SK-N-SH (cell line): ENCODE results near the gene RAB6D. TPM values are rescaled to one million over a fixed set of nuclear protein-coding genes. Genes with fewer than 3 reads are reported as not detected.
"Not testable (repeated sequence)": the region's sequence is repeated elsewhere in the genome, so short reads cannot be mapped to it uniquely, and the experiment has no call there.

Source experiments
- CTCF ChIA-PET: fragments of 300-600, 350-600 bp; formaldehyde crosslinking; extraction: SDS; loops from one replicate; lab custom pipeline; 2021; lab: Yijun Ruan, JAX
- POLR2A ChIA-PET: fragments of 350-600 bp; sonication (Branson Sonifier 250); formaldehyde crosslinking; extraction: SDS; loops from one replicate; lab custom pipeline; 2020; ENCODE audit warnings: antibody characterized with exemption, inconsistent platforms; lab: Yijun Ruan, JAX
- DNase-seq: peaks from one replicate; pipeline ENCODE4 v3.0.0; 2012
- H2AFZ ChIP-seq: fragments of 200-600 bp; sonication (generic); 2 replicates; pipeline ENCODE4 v1.8.1; 2016; ENCODE audit warnings: antibody characterized with exemption, mild to moderate bottlenecking, low read depth
- H3F3A ChIP-seq: fragments of 200-600 bp; sonication (generic); replicated peaks from 2 replicates; pipeline ENCODE3; 2016; ENCODE audit warnings: antibody characterized with exemption, mild to moderate bottlenecking; ENCODE audit not compliant: insufficient read depth
- H3K27ac ChIP-seq, 2 experiments: fragments of 200-500 bp in 1 of 2; fragments of 200-600 bp in 1 of 2; sonication (Bioruptor generic) in 1 of 2; sonication (generic), shearing (Covaris generic) in 1 of 2; 2 replicates each; pipeline versions ENCODE4 v1.5.1 to v1.6.1; 2014 to 2016; ENCODE audit warnings: low read depth in 2 of 2, inconsistent platforms in 1 of 2, low read length in 1 of 2, mild to moderate bottlenecking in 1 of 2, mixed read lengths in 1 of 2
- H3K27me3 ChIP-seq: fragments of 200-600 bp; sonication (generic), shearing (Covaris generic); 2 replicates; pipeline ENCODE4 v1.6.1; 2016; ENCODE audit warnings: mixed run types; ENCODE audit not compliant: insufficient read depth
- H3K36me3 ChIP-seq, 2 experiments: fragments of 200-500 bp in 1 of 2; fragments of 200-600 bp in 1 of 2; sonication (Bioruptor generic) in 1 of 2; sonication (generic) in 1 of 2; replicated peaks in 1 of 2; 2 replicates each; pipeline versions ENCODE3 to v1.5.1; 2014 to 2016; ENCODE audit warnings: low read length in 1 of 2, mild to moderate bottlenecking in 1 of 2; ENCODE audit not compliant: insufficient read depth in 2 of 2, control insufficient read depth in 1 of 2
- H3K4me1 ChIP-seq, 2 experiments: fragments of 200-500 bp in 1 of 2; fragments of 200-600 bp in 1 of 2; sonication (Bioruptor generic) in 1 of 2; sonication (generic), shearing (Covaris generic) in 1 of 2; 2 replicates each; pipeline versions ENCODE4 v1.5.1 to v1.6.1; 2014 to 2016; ENCODE audit warnings: low read depth in 1 of 2, low read length in 1 of 2, mixed run types in 1 of 2; ENCODE audit not compliant: insufficient read depth in 2 of 2, control insufficient read depth in 1 of 2
- H3K4me2 ChIP-seq: fragments of 200-600 bp; sonication (generic), shearing (Covaris generic); 2 replicates; pipeline ENCODE4 v1.6.1; 2017; ENCODE audit warnings: mixed run types
- H3K4me3 ChIP-seq, 2 experiments: fragments of 200-500 bp in 1 of 2; fragments of 200-600 bp in 1 of 2; sonication (Bioruptor generic) in 1 of 2; sonication (generic), shearing (Covaris generic) in 1 of 2; 2 replicates each; pipeline versions ENCODE4 v1.5.1 to v1.8.1; 2014 to 2016; ENCODE audit warnings: low read depth in 2 of 2, inconsistent platforms in 1 of 2, low read length in 1 of 2, mild to moderate bottlenecking in 1 of 2, mixed read lengths in 1 of 2, moderate library complexity in 1 of 2
- H3K79me2 ChIP-seq: fragments of 200-600 bp; sonication (generic); 2 replicates; pipeline ENCODE4 v1.8.1; 2017; ENCODE audit warnings: mild to moderate bottlenecking; ENCODE audit not compliant: insufficient read depth
- H3K9ac ChIP-seq: fragments of 200-600 bp; sonication (generic); 2 replicates; pipeline ENCODE4 v1.6.1; 2017; ENCODE audit warnings: mixed run types
- H3K9me2 ChIP-seq: fragments of 200-600 bp; sonication (generic); 2 replicates; pipeline ENCODE4 v1.6.1; 2017; ENCODE audit warnings: mixed run types
- H3K9me3 ChIP-seq: fragments of 200-600 bp; sonication (generic); 2 replicates; pipeline ENCODE4 v1.6.1; 2017; ENCODE audit warnings: mixed run types, mild to moderate bottlenecking, moderate library complexity
- H4K20me1 ChIP-seq: fragments of 200-600 bp; sonication (generic); 2 replicates; pipeline ENCODE4 v1.6.1; 2017; ENCODE audit warnings: mild to moderate bottlenecking, mixed run types; ENCODE audit not compliant: insufficient read depth
- RAD21 ChIP-seq: IDR thresholded peaks from 2 replicates; pipeline ENCODE4 v1.6.1; 2012; ENCODE audit warnings: mild to moderate bottlenecking, low read length
- SMC3 ChIP-seq: IDR thresholded peaks from 2 replicates; pipeline ENCODE4 v1.6.1; 2012; ENCODE audit warnings: low read depth, low read length, improper control_type of control experiment
- WGBS: methylation state at CpG from one replicate; pipeline ENCODE4 v1.1.6; 2017; ENCODE audit warnings: low lambda C conversion rate; 5-methylcytosine and 5-hydroxymethylcytosine counted together
- polyA plus RNA-seq, 3 experiments: library from polyadenylated mRNA; depleted of rRNA; stranded (reverse); fragments of >200 nt; gene quantifications; 2 replicates each; pipeline ENCODE4 v1.2.3, GENCODE V29; 2012
- TF ChIP-seq, protein P1 (sequence below): fragments of 200-600 bp; sonication (generic); IDR thresholded peaks from 2 replicates; pipeline ENCODE4 v1.6.1; 2017; ENCODE audit warnings: antibody characterized with exemption, mild to moderate bottlenecking, moderate library complexity

The RAB6D gene
- polyA plus RNA-seq, 1 of the 3 experiments (the other 2 are of a cell fraction): not detected

DNA sequence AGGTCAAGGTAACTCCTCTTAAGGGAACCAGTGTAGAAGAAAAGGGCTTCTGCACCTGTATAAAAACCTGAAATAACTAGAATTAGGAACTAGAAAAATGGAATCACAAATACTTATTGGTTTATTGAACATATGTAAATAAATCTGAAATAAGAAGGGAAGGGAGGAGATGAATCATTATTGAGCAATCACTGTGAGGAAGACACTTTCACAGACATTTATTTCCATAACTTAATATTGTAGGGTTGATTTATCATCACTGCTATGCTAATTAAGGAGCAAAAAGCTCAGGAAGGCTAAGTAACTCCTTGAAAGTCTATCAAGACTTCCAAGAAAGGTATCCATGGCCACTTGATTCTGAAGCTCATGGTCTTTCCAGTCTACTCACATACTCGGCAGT is 24.7 kb downstream of the RAB6D start:
- H3K27ac ChIP-seq, H3F3A ChIP-seq, H3K9ac ChIP-seq, H2AFZ ChIP-seq, H3K9me3 ChIP-seq, H3K4me3 ChIP-seq, H4K20me1 ChIP-seq, H3K4me1 ChIP-seq, POLR2A ChIA-PET, H3K9me2 ChIP-seq, H3K36me3 ChIP-seq, DNase-seq, H3K27me3 ChIP-seq, H3K4me2 ChIP-seq, H3K79me2 ChIP-seq: not testable (repeated sequence)
- WGBS: 0% methylated on average over 1 of the region's 1 CpG
- CTCF ChIA-PET: interaction anchor here (1.7 kb wide), 1 partner anchor 185 kb away, joined by 5 read pairs; no protein-coding TSS in a partner anchor

GRCh38 chr2:131335319-131335718 is 28.6 kb downstream of the RAB6D start:
- H4K20me1 ChIP-seq, H2AFZ ChIP-seq, H3F3A ChIP-seq, H3K27me3 ChIP-seq, H3K4me3 ChIP-seq, H3K9me3 ChIP-seq, POLR2A ChIA-PET, H3K27ac ChIP-seq, H3K9me2 ChIP-seq, H3K9ac ChIP-seq, H3K4me1 ChIP-seq, H3K36me3 ChIP-seq, H3K79me2 ChIP-seq, H3K4me2 ChIP-seq: not testable (repeated sequence)
- peak; percentile 26 for DNase-seq
- under 1% methylated on average over 6 of the region's 6 CpGs for WGBS
- TF ChIP-seq, protein P1, sequence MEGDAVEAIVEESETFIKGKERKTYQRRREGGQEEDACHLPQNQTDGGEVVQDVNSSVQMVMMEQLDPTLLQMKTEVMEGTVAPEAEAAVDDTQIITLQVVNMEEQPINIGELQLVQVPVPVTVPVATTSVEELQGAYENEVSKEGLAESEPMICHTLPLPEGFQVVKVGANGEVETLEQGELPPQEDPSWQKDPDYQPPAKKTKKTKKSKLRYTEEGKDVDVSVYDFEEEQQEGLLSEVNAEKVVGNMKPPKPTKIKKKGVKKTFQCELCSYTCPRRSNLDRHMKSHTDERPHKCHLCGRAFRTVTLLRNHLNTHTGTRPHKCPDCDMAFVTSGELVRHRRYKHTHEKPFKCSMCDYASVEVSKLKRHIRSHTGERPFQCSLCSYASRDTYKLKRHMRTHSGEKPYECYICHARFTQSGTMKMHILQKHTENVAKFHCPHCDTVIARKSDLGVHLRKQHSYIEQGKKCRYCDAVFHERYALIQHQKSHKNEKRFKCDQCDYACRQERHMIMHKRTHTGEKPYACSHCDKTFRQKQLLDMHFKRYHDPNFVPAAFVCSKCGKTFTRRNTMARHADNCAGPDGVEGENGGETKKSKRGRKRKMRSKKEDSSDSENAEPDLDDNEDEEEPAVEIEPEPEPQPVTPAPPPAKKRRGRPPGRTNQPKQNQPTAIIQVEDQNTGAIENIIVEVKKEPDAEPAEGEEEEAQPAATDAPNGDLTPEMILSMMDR: peak; percentile 30
- TF ChIP-seq SMC3 (peak; percentile 49), RAD21 (peak; percentile 60)
- CTCF ChIA-PET: interaction anchor here (0.6 to 5.5 kb wide), 5 partner anchors 13 to 538 kb away, joined by 3 to 65 read pairs (median 5); no protein-coding TSS in a partner anchor

GRCh38 chr2:131332709-131333108 is 31.3 kb downstream of the RAB6D start:
- WGBS: 57% methylated on average over 3 of the region's 3 CpGs
- H3K9ac ChIP-seq, H3K4me2 ChIP-seq, H3K27ac ChIP-seq, H3K4me3 ChIP-seq, H3K36me3 ChIP-seq, H3K9me3 ChIP-seq, H3F3A ChIP-seq, POLR2A ChIA-PET, H3K27me3 ChIP-seq, DNase-seq, H3K4me1 ChIP-seq, H4K20me1 ChIP-seq, H2AFZ ChIP-seq, H3K9me2 ChIP-seq, H3K79me2 ChIP-seq: not testable (repeated sequence)
- CTCF ChIA-PET: interaction anchor here (5.5 kb wide), 1 partner anchor 178 kb away, joined by 65 read pairs; no protein-coding TSS in a partner anchor

- H4K20me1 ChIP-seq, H3K27ac ChIP-seq, H3K9me2 ChIP-seq, H3K4me3 ChIP-seq, CTCF ChIA-PET, H3K79me2 ChIP-seq, H3K36me3 ChIP-seq, H3K4me1 ChIP-seq, H3K9me3 ChIP-seq, H3K9ac ChIP-seq, H3K27me3 ChIP-seq, H3K4me2 ChIP-seq, POLR2A ChIA-PET, H2AFZ ChIP-seq, H3F3A ChIP-seq: not testable (repeated sequence)
- peak; percentile 49 for DNase-seq
- WGBS: 36% methylated on average over 7 of the region's 43 CpGs
Measured at GRCh38 chr2:131331000-131331399, 33.0 kb downstream of the RAB6D start.
